NCI-H2227 (cell line): Measurements from ENCODE around the gene MEIS3.
"Not testable (repeated sequence)": the region's sequence is repeated elsewhere in the genome, so short reads cannot be mapped to it uniquely, and the experiment has no call there.

Experiments used
- DNase-seq: peaks from one replicate; lab custom pipeline; 2025; ENCODE audit not compliant: unreplicated experiment; lab: John Stamatoyannopoulos, UW

Gene MEIS3

GRCh38 chr19:47388721-47389120 is 30.6 kb downstream of the MEIS3 start:
- not testable (repeated sequence) for DNase-seq

GRCh38 chr19:47387623-47388022 is 31.7 kb downstream of the MEIS3 start:
- not testable (repeated sequence) for DNase-seq

- not testable (repeated sequence) for DNase-seq
These were observed 32.7 kb downstream of the MEIS3 start for GRCh38 chr19:47386582-47386981.

GRCh38 chr19:47384533-47384932 is 34.8 kb downstream of the MEIS3 start:
- not testable (repeated sequence) for DNase-seq

- not testable (repeated sequence) for DNase-seq
These were observed 35.4 kb downstream of the MEIS3 start for GRCh38 chr19:47383890-47384289.

- DNase-seq, result no peak
These were observed 37.6 kb downstream of the MEIS3 start for GRCh38 chr19:47381653-47382279.

- DNase-seq, result no peak
These were observed 38.2 kb downstream of the MEIS3 start for GRCh38 chr19:47381121-47381520.

- no peak for DNase-seq
These were observed 38.8 kb downstream of the MEIS3 start for GRCh38 chr19:47380559-47380958.

GRCh38 chr19:47379381-47379938 is 39.9 kb downstream of the MEIS3 start:
- DNase-seq, result peak; percentile 35

GRCh38 chr19:47378246-47378645 is 41.1 kb downstream of the MEIS3 start:
- DNase-seq, result no peak

- DNase-seq, result no peak
These were observed 41.5 kb downstream of the MEIS3 start for GRCh38 chr19:47377801-47378200.

- DNase-seq, result no peak
These were observed 42.1 kb downstream of the MEIS3 start for GRCh38 chr19:47377208-47377701.

- DNase-seq, result no peak
These were observed 42.7 kb downstream of the MEIS3 start for GRCh38 chr19:47376589-47377144.

- no peak for DNase-seq
These were observed 43.4 kb downstream of the MEIS3 start for GRCh38 chr19:47375694-47376588.

- no peak for DNase-seq
These were observed 44.2 kb downstream of the MEIS3 start for GRCh38 chr19:47374876-47375693.

GRCh38 chr19:47373246-47374240 is 45.8 kb downstream of the MEIS3 start:
- DNase-seq, result no peak

- DNase-seq, result no peak
These were observed 46.7 kb downstream of the MEIS3 start for GRCh38 chr19:47372603-47373002.

GRCh38 chr19:47371261-47371660 is 48.1 kb downstream of the MEIS3 start:
- no peak for DNase-seq

GRCh38 chr19:47370045-47370611 is 49.2 kb downstream of the MEIS3 start:
- DNase-seq, result no peak
